Measurements from ENCODE around the gene DDX47.

Gene DDX47

DNA sequence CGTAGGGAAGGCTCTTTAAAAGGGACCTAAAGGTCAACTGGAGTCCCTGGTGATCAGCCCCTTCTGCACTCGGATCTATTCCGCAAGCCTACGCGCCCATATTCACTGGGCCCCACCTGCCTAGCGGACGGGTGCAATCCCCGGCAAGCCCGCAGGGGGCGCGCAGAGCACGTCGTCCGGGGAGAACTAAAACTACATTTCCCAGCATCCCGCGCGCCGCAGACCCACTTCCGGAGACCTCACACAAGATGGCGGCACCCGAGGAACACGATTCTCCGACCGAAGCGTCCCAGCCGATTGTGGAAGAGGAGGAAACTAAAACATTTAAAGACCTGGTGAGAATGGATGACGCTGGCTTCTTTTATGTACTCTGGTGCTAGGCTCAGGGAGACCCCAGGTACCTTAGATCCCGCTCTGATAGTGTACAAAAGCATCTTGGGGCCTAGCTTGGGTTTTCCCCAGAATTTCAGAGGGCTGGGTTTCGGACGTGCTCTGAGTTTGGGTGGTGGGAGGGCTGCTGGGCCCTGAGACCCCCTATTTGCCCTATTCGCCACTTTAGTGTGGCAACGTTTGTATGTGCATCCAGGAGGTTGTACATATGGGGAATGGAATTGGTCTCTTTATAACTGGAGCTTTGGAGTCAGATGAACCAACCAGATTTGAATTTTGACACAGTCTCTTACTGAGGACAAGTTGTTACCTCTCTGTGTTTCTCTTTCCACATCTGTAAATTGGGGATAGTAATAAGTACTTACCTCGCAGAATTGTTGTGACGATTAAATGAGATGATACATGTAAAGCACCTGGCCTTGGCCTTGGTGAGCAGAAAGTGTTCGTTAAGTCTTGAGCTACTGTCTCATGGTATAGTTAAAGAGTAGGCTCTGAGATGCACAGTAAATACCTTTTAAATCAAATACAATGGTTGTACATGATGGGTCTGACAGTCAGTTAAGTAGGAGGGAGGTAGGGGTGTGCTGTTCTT, at the start of gene DDX47:
TSS of gene DDX47 (plus strand) at position 227 of the 982 bp plus-strand sequence. CDS start at position 249, 22 bp downstream.
- H3K79me2 ChIP-seq (ENCODE audit: low read length) = peaks cover 53% of the 10 kb centered on the region
- DNase-seq = peak; percentile 94
- H3K9ac ChIP-seq (ENCODE audit: low read length) = peak within 1 kb of the TSS; percentile 94

DNA sequence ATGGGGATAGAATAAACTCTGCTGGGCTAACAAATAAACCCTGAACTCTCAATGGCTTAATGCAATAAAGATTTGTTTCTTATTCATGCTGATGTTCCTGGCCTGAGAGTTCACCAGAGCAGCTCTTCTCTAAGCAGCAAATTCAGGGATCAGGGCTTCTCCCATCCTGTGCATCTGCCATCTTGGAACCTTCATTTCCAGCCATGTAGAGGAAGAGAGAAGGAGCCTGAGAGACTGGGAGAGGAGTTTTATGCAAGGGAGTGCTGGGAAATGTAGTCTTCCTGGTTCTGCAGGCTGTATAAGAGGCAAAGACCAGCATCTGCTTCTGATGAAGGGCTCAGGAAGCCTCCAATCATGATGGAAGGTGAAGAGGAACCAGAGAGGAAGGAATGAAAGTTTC, 48.3 kb upstream of the DDX47 start:
- Histone ChIP-seq H3K9me2 (replicated peaks; ENCODE audit: insufficient read depth, low read length) (no peaks in the 10 kb centered on the region), H2AFZ (ENCODE audit: low read length) (no peak overlapping the region), H3K36me3 (replicated peaks; ENCODE audit: insufficient read depth, low read length) (no peaks in the 10 kb centered on the region), H3K27me3 (replicated peaks; ENCODE audit: insufficient read depth, low read length) (no peaks in the 10 kb centered on the region), H3F3A (ENCODE audit: insufficient read depth, low read length) (no peaks in the 10 kb centered on the region), H3K4me1 (ENCODE audit: low read length) (no peaks in the 10 kb centered on the region), H3K9ac (ENCODE audit: low read length) (no peak overlapping the region), H3K4me2 (ENCODE audit: low read depth, low read length) (no peak overlapping the region), H3K4me3 (ENCODE audit: low read length) (no peak overlapping the region), H3K79me2 (ENCODE audit: low read length) (peaks cover 18% of the 10 kb centered on the region), H3K27ac (ENCODE audit: low read length) (no peak overlapping the region), H4K20me1 (ENCODE audit: insufficient read depth, low read length) (no peaks in the 10 kb centered on the region), H3K9me3 (replicated peaks; ENCODE audit: insufficient read depth, low read length) (no peaks in the 10 kb centered on the region)
- TF ChIP-seq, protein P1, sequence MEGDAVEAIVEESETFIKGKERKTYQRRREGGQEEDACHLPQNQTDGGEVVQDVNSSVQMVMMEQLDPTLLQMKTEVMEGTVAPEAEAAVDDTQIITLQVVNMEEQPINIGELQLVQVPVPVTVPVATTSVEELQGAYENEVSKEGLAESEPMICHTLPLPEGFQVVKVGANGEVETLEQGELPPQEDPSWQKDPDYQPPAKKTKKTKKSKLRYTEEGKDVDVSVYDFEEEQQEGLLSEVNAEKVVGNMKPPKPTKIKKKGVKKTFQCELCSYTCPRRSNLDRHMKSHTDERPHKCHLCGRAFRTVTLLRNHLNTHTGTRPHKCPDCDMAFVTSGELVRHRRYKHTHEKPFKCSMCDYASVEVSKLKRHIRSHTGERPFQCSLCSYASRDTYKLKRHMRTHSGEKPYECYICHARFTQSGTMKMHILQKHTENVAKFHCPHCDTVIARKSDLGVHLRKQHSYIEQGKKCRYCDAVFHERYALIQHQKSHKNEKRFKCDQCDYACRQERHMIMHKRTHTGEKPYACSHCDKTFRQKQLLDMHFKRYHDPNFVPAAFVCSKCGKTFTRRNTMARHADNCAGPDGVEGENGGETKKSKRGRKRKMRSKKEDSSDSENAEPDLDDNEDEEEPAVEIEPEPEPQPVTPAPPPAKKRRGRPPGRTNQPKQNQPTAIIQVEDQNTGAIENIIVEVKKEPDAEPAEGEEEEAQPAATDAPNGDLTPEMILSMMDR (IDR thresholded peaks at IDR 0.05; ENCODE audit: low read length) = no peak
- TF ChIP-seq EZH2 (optimal IDR thresholded peaks at IDR 0.05; ENCODE audit: low read depth, low read length) (no peak), EZH2phosphoT487 (IDR thresholded peaks at IDR 0.05; ENCODE audit: low read length) (no peak)
- DNase-seq = no peak

More for the DNA sequence above, at the start of gene DDX47:
- H3K4me3 ChIP-seq (ENCODE audit: low read length) = peak within 1 kb of the TSS; percentile 100
- H2AFZ ChIP-seq (ENCODE audit: low read length) = peak within 1 kb of the TSS; percentile 76
- H3K27ac ChIP-seq (ENCODE audit: low read length) = peak within 1 kb of the TSS; percentile 43; the same call in 1 of the 2 replicates
- H3F3A ChIP-seq (ENCODE audit: insufficient read depth, low read length) = peaks cover 10% of the 10 kb centered on the region
- H3K9me3 ChIP-seq (replicated peaks; ENCODE audit: insufficient read depth, low read length) = no peaks in the 10 kb centered on the region
- H3K4me2 ChIP-seq (ENCODE audit: low read depth, low read length) = peak within 1 kb of the TSS; percentile 97
- peaks cover 39% of the 10 kb centered on the region for H3K4me1 ChIP-seq (ENCODE audit: low read length)
- TF ChIP-seq EZH2 (optimal IDR thresholded peaks at IDR 0.05; ENCODE audit: low read depth, low read length) = no peak
- TF ChIP-seq, protein P1 (IDR thresholded peaks at IDR 0.05; ENCODE audit: low read length) = peak; percentile 89
- no peaks in the 10 kb centered on the region; the same call in 1 of the 2 replicates for H3K36me3 ChIP-seq (replicated peaks; ENCODE audit: insufficient read depth, low read length)
- no peaks in the 10 kb centered on the region for H3K9me2 ChIP-seq (replicated peaks; ENCODE audit: insufficient read depth, low read length)
- H4K20me1 ChIP-seq (ENCODE audit: insufficient read depth, low read length) = no peaks in the 10 kb centered on the region
- H3K27me3 ChIP-seq (replicated peaks; ENCODE audit: insufficient read depth, low read length) = no peaks in the 10 kb centered on the region

DNA sequence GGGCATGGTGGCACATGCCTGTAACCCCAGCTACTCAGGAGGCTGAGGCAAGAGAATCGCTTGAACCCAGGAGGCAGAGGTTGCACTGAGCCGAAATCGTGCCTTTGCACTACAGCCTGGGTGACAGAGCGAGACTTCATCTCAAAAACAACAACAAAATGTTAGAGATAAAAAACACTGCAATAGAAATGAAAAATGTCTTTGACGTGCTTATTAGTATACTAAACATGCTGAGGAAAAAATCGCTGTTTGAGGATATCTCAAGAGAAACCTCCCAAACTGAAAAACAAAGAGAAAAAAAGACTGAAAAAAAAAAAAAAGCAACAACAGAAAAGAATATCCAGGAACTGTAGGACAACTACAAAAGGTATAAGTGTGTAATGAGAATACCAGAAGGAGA, 42.9 kb upstream of the DDX47 start:
- H3K36me3 ChIP-seq (replicated peaks; ENCODE audit: insufficient read depth, low read length) = no peaks in the 10 kb centered on the region
- H3K4me1 ChIP-seq (ENCODE audit: low read length) = peaks cover 7% of the 10 kb centered on the region
- TF ChIP-seq, protein P1 (IDR thresholded peaks at IDR 0.05; ENCODE audit: low read length) = no peak
- no peak for TF ChIP-seq EZH2phosphoT487 (IDR thresholded peaks at IDR 0.05; ENCODE audit: low read length)
- TF ChIP-seq EZH2 (optimal IDR thresholded peaks at IDR 0.05; ENCODE audit: low read depth, low read length) = no peak
- H3K4me2 ChIP-seq (ENCODE audit: low read depth, low read length) = no peak overlapping the region
- no peak overlapping the region for H2AFZ ChIP-seq (ENCODE audit: low read length)
- no peak overlapping the region for H3K9ac ChIP-seq (ENCODE audit: low read length)
- no peaks in the 10 kb centered on the region for H3K79me2 ChIP-seq (ENCODE audit: low read length)
- H3K9me3 ChIP-seq (replicated peaks; ENCODE audit: insufficient read depth, low read length) = no peaks in the 10 kb centered on the region
- H3K27ac ChIP-seq (ENCODE audit: low read length) = no peak overlapping the region
- H3K9me2 ChIP-seq (replicated peaks; ENCODE audit: insufficient read depth, low read length) = no peaks in the 10 kb centered on the region
- H3K27me3 ChIP-seq (replicated peaks; ENCODE audit: insufficient read depth, low read length) = no peaks in the 10 kb centered on the region
- H4K20me1 ChIP-seq (ENCODE audit: insufficient read depth, low read length) = no peaks in the 10 kb centered on the region
- no peaks in the 10 kb centered on the region for H3F3A ChIP-seq (ENCODE audit: insufficient read depth, low read length)
- no peak for DNase-seq
- no peak overlapping the region for H3K4me3 ChIP-seq (ENCODE audit: low read length)

All from MM.1S (cell line).